Amniotic epithelial cell (primary cell): ENCODE results near the gene TGIF2LY.
"Not testable (repeated sequence)": the region's sequence is repeated elsewhere in the genome, so short reads cannot be mapped to it uniquely, and the experiment has no call there.

Experiments
- DNase-seq: peaks from one replicate; pipeline ENCODE4 v3.0.0-alpha.2; 2010; ENCODE audit warnings: low read depth

Gene TGIF2LY

DNA sequence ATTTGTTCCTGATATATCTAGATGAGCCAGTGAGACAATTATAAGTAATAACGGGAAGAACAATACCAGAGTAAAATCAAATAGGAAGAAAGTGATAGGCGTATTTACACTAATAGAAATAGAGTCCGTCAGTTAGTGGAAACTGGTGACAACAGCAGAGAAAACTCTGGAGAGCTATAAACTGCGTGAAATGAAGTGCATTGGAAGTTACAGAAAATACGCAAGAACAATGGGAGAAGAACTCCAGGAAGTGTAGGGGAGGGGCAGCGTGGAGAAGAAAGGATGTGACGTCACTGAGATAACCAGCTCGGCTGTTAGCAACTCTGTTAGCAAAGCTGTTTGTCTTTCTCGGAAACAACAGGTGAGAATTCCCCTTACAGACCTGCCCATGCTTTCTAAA lies at the start of gene TGIF2LY:
TGIF2LY (plus strand) TSS at position 301 of the 400 bp plus-strand sequence. CDS start 178 bp downstream, outside the sequence.
- DNase-seq: not testable (repeated sequence)
